Upper lobe of left lung (tissue), 6 donors: ENCODE results near the gene PAMR1. TPM values are rescaled to one million over a fixed set of nuclear protein-coding genes. Genes with fewer than 3 reads are reported as not detected.
A peak's percentile ranks its signal among the peaks of the same experiment; 100 is the strongest.

ENCODE experiments used
- ATAC-seq, 2 donors: fragments of 200-7000 bp; cut with Tn5 transposase; one replicate each; pipeline ENCODE4 v1.9.1; 2022; ENCODE audit warnings: mild to moderate bottlenecking in 2 of 2, moderate library complexity in 2 of 2; ENCODE audit not compliant: low FRiP score in 2 of 2
- DNase-seq, 2 donors: peaks; one replicate each; pipeline ENCODE4 v3.0.0-alpha.2; 2019 to 2020
- H3K27ac ChIP-seq, 4 donors: fragments of 200-600 bp; sonication (generic); one replicate each; pipeline ENCODE4 v1.5.1; 2016 to 2019
- H3K27me3 ChIP-seq, 4 donors: fragments of 200-600 bp; sonication (generic); one replicate each; pipeline ENCODE4 v1.5.1; 2017 to 2019
- H3K36me3 ChIP-seq, 4 donors: fragments of 200-600 bp; sonication (generic); one replicate each; pipeline ENCODE4 v1.5.1; 2016 to 2019
- H3K4me1 ChIP-seq, 4 donors: fragments of 200-600 bp; sonication (generic); one replicate each; pipeline ENCODE4 v1.5.1; 2018 to 2019
- H3K4me3 ChIP-seq, 4 donors: fragments of 200-600 bp; sonication (generic); one replicate each; pipeline ENCODE4 v1.5.1; 2017 to 2019; ENCODE audit warnings: mild to moderate bottlenecking in 2 of 4, moderate library complexity in 1 of 4
- H3K9me3 ChIP-seq, 4 donors: fragments of 200-600 bp; sonication (generic); one replicate each; pipeline ENCODE4 v1.5.1; 2018 to 2019
- CTCF ChIP-seq, 6 experiments: fragments of 450-650 bp in 4 of 6; fragments of 200-600 bp in 2 of 6; sonication (generic) in 2 of 6; IDR thresholded peaks; one replicate each; pipeline ENCODE4 v1.5.1; 2016 to 2019; ENCODE audit warnings: antibody characterized with exemption in 6 of 6
- EP300 ChIP-seq, 4 donors: sonication (generic); formaldehyde crosslinking; IDR thresholded peaks; one replicate each; pipeline ENCODE4 v1.5.1; 2017; ENCODE audit warnings: antibody characterized with exemption in 4 of 4, control low read depth in 2 of 4
- POLR2A ChIP-seq, 4 donors: fragments of 450-650 bp; IDR thresholded peaks; one replicate each; pipeline ENCODE4 v1.5.1; 2016 to 2017; ENCODE audit warnings: antibody characterized with exemption in 4 of 4, mild to moderate bottlenecking in 2 of 4
- POLR2AphosphoS5 ChIP-seq, 2 donors: sonication (generic); formaldehyde crosslinking; IDR thresholded peaks; one replicate each; pipeline ENCODE4 v1.5.1; 2017; ENCODE audit warnings: antibody characterized with exemption in 2 of 2
- WGBS, 2 donors: methylation state at CpG; one replicate each; pipeline ENCODE4 v1.1.5; 2017 to 2018; 5-methylcytosine and 5-hydroxymethylcytosine counted together
- total RNA-seq, 6 donors: library from RNA; depleted of rRNA in 4 of 6; stranded (reverse); fragments of >200 nt in 4 of 6; gene quantifications; one replicate each; pipeline versions ENCODE4 v1.1.0 to v1.2.1, GENCODE V29; 2016 to 2021
- donor health status: DM: no; HTN: no; CAD: no; lungs with moderate emphysema.
- donor health status: DM: no; HTN: yes; CAD: no; lungs with severe emphysema.

The PAMR1 gene
- total RNA-seq, 6 donors from 2014 or later: 0.30 to 7.2 (median 4.3) TPM; not detected in 1

GRCh38 chr11:35540526-35540925, 15.1 kb upstream of the PAMR1 start:
- Histone ChIP-seq H3K9me3 (no peaks in the 10 kb centered on the region), H3K27me3 (no peaks in the 10 kb centered on the region), H3K4me3 (no peak overlapping the region), H3K4me1 (peaks cover 0 to 3% (median 0%) of the 10 kb centered on the region in 4 donors), H3K27ac (no peak overlapping the region), H3K36me3 (no peaks in the 10 kb centered on the region)
- 88 to 98% methylated on average over 3 of the region's 3 CpGs for WGBS, 2 donors
- ATAC-seq (no peak), DNase-seq (no peak)
- TF ChIP-seq POLR2A (IDR thresholded peaks at IDR 0.05): no peak
- TF ChIP-seq EP300 (IDR thresholded peaks at IDR 0.05): no peak
- TF ChIP-seq POLR2AphosphoS5 (IDR thresholded peaks at IDR 0.05): no peak
- TF ChIP-seq CTCF (IDR thresholded peaks at IDR 0.05): no peak

- 58 to 75% methylated on average over 7 of the region's 7 CpGs for WGBS, 2 donors
- Histone ChIP-seq H3K9me3 (no peaks in the 10 kb centered on the region), H3K36me3 (no peaks in the 10 kb centered on the region), H3K27ac (no peak overlapping the region), H3K4me1 (peaks cover 0 to 3% (median 0%) of the 10 kb centered on the region in 4 donors), H3K4me3 (no peak overlapping the region), H3K27me3 (no peaks in the 10 kb centered on the region)
- DNase-seq: no peak
- TF ChIP-seq POLR2A (IDR thresholded peaks at IDR 0.05): no peak
- TF ChIP-seq CTCF (IDR thresholded peaks at IDR 0.05): no peak
- peak; percentile 39 to 53 for TF ChIP-seq POLR2AphosphoS5 (IDR thresholded peaks at IDR 0.05)
- ATAC-seq: peak in 1 of 2 donors; percentile 64
Observed at GRCh38 chr11:35539781-35540281, 14.4 kb upstream of the PAMR1 start.

GRCh38 chr11:35539256-35539655, 13.8 kb upstream of the PAMR1 start:
- 61 to 67% methylated on average over 3 of the region's 3 CpGs for WGBS, 2 donors
- TF ChIP-seq CTCF (IDR thresholded peaks at IDR 0.05) (no peak), POLR2AphosphoS5 (IDR thresholded peaks at IDR 0.05) (no peak), POLR2A (IDR thresholded peaks at IDR 0.05) (no peak), EP300 (IDR thresholded peaks at IDR 0.05) (no peak)
- H3K9me3 ChIP-seq: no peaks in the 10 kb centered on the region
- no peaks in the 10 kb centered on the region for H3K27me3 ChIP-seq
- H3K4me3 ChIP-seq: no peak overlapping the region
- no peaks in the 10 kb centered on the region for H3K36me3 ChIP-seq
- ATAC-seq (no peak), DNase-seq (no peak)
- H3K4me1 ChIP-seq: peaks cover 0 to 3% (median 0%) of the 10 kb centered on the region in 4 donors
- no peak overlapping the region for H3K27ac ChIP-seq

DNA sequence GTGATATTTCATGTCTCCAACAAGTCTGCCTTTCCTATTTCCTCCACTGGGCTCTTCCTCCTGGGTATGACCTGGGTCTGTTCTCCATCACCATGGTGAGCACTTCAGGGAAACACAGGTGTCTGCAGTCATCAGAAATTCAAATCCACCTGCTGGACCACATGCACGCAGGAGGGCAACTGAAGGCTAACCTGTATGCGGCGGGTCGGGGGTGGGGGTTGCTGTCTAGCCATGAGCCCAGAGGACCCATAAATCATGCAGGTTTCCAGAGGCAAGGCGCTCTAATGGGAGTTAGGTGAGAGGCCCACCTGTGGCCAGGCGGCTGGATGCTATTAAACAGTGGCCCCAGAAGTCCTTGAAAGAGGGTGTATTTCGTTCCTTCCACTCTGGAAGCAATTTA, 11.1 kb upstream of the PAMR1 start:
- TF ChIP-seq EP300 (IDR thresholded peaks at IDR 0.05) (no peak), POLR2AphosphoS5 (IDR thresholded peaks at IDR 0.05) (no peak), POLR2A (IDR thresholded peaks at IDR 0.05) (no peak), CTCF (IDR thresholded peaks at IDR 0.05) (no peak)
- H3K27ac ChIP-seq: no peak overlapping the region
- H3K4me3 ChIP-seq: no peak overlapping the region
- H3K36me3 ChIP-seq: no peaks in the 10 kb centered on the region
- H3K9me3 ChIP-seq: no peaks in the 10 kb centered on the region
- 91% methylated on average over 6 to 7 of the region's 7 CpGs for WGBS, 2 donors
- ATAC-seq: no peak
- peaks cover 0 to 2% (median 0%) of the 10 kb centered on the region in 4 donors for H3K4me1 ChIP-seq
- no peak for DNase-seq
- H3K27me3 ChIP-seq: no peaks in the 10 kb centered on the region

DNA sequence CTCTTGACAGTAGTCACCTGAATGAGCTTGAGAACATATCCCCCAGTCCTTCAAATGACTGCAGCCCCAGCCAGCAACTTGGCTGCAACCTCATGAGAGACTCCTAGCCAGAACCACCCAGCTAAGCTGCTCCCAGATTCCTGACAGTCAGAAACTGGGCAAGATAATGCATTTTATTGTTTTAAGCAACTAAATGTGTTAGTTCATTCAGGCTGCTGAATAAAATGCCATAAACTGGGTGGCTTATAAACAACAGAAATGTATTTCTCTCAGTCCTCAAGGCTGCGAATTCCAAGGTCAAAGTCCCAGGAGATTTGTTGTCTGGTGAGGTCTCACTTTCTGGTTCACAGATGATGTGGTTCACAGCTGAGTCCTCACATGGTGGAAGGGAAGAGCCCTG, 5.8 kb upstream of the PAMR1 start:
- H3K9me3 ChIP-seq: no peaks in the 10 kb centered on the region
- H3K27me3 ChIP-seq: no peaks in the 10 kb centered on the region
- H3K4me3 ChIP-seq: no peak overlapping the region
- H3K27ac ChIP-seq: no peak overlapping the region
- DNase-seq (no peak), ATAC-seq (peak in 1 of 2 donors; percentile 26)
- H3K4me1 ChIP-seq: no peaks in the 10 kb centered on the region
- TF ChIP-seq POLR2AphosphoS5 (IDR thresholded peaks at IDR 0.05) (no peak), CTCF (IDR thresholded peaks at IDR 0.05) (no peak), POLR2A (IDR thresholded peaks at IDR 0.05) (no peak), EP300 (IDR thresholded peaks at IDR 0.05) (no peak)
- 58 to 80% methylated on average over 1 of the region's 1 CpG for WGBS, 2 donors
- no peaks in the 10 kb centered on the region for H3K36me3 ChIP-seq
